AG04450 (cell line): ENCODE measurements around the gene SEPTIN2. TPM values are rescaled to one million over a fixed set of nuclear protein-coding genes. Genes with fewer than 3 reads are reported as not detected.
"Not testable (repeated sequence)": the region's sequence is repeated elsewhere in the genome, so short reads cannot be mapped to it uniquely, and the experiment has no call there.

ENCODE experiments used
- CTCF ChIA-PET: fragments of 300-600, 350-600 bp; formaldehyde crosslinking; extraction: SDS; loops from one replicate; lab custom pipeline; 2022; ENCODE audit warnings: antibody characterized with exemption, inconsistent platforms; lab: Charles Lee
- POLR2A ChIA-PET: fragments of 350-600 bp; formaldehyde crosslinking; extraction: SDS; loops from one replicate; lab custom pipeline; 2021; ENCODE audit warnings: antibody characterized with exemption, inconsistent platforms; lab: Yijun Ruan, JAX
- DNase-seq: peaks from one replicate; pipeline ENCODE4 v3.0.0-alpha.2; 2011; ENCODE audit warnings: low read depth, low spot score
- H3K27ac ChIP-seq: one replicate; pipeline ENCODE4 v1.5.1; 2012; ENCODE audit warnings: low read depth, low read length, control low read depth
- H3K27me3 ChIP-seq: one replicate; pipeline ENCODE4 v1.6.0; 2012; ENCODE audit warnings: low read length; ENCODE audit not compliant: control insufficient read depth, insufficient read depth
- H3K4me3 ChIP-seq: 2 replicates; pipeline ENCODE4 v1.5.1; 2011; ENCODE audit warnings: mild to moderate bottlenecking, low read depth, low read length, control low read depth
- H3K9me3 ChIP-seq: 2 replicates; pipeline ENCODE4 v1.5.1; 2012; ENCODE audit warnings: low read length; ENCODE audit not compliant: control insufficient read depth, insufficient read depth
- CTCF ChIP-seq: IDR thresholded peaks from 2 replicates; pipeline ENCODE4 v1.5.1; 2011; ENCODE audit warnings: low read depth, low read length, control low read depth, inconsistent platforms
- polyA plus RNA-seq: library from polyadenylated mRNA; depleted of rRNA; stranded (reverse); fragments of >200 nt; gene quantifications from 2 replicates; pipeline ENCODE4 v1.2.3, GENCODE V29; 2011

The SEPTIN2 gene
- polyA plus RNA-seq, 1 experiment: 1,080 TPM

- peaks cover 4% of the 10 kb centered on the region; the same call in 1 of the 2 replicates for H3K9me3 ChIP-seq
- H3K4me3 ChIP-seq: peak overlapping the region; percentile 96
- ChIA-PET POLR2A (interaction anchor here (0.6 to 1.0 kb wide), 2 partner anchors 28 to 39 kb away, joined by 3 to 4 read pairs; partner anchors contain the start of gene FARP2), CTCF (no interaction called here)
- H3K27me3 ChIP-seq: no peaks in the 10 kb centered on the region
- DNase-seq: no peak
- peak overlapping the region; percentile 88 for H3K27ac ChIP-seq
- no peak for TF ChIP-seq CTCF
These were observed 1.1 kb downstream of the SEPTIN2 start for GRCh38 chr2:241316825-241317224.

- H3K9me3 ChIP-seq: peaks cover 4% of the 10 kb centered on the region; the same call in 1 of the 2 replicates
- no peaks in the 10 kb centered on the region for H3K27me3 ChIP-seq
- ChIA-PET CTCF (no interaction called here), POLR2A (no interaction called here)
- no peak overlapping the region for H3K27ac ChIP-seq
- H3K4me3 ChIP-seq: peak overlapping the region; percentile 96
- no peak for DNase-seq
- TF ChIP-seq CTCF: no peak
These were observed 1.7 kb downstream of the SEPTIN2 start for GRCh38 chr2:241317391-241317790.

DNA sequence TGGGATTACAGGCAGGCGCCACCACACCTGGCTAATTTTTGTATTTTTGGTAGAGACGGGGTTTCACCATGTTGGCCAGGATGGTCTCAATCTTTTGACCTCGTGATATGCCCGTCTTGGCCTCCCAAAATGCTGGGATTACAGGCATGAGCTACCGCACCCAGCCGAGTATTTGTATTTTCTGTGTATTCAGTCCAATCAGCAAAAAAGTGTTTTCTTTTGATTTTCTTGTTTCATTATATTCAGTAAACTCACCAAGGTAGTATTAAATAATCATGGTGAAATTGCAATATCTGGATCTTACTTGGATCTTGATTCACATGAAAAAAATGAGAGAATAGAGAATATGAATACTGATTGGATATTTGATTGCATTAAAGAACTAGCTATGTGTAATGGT, 3.1 kb downstream of the SEPTIN2 start:
- H3K4me3 ChIP-seq, POLR2A ChIA-PET, CTCF ChIA-PET: not testable (repeated sequence)

GRCh38 chr2:241320394-241320793, 4.7 kb downstream of the SEPTIN2 start:
- Histone ChIP-seq H3K27me3 (no peaks in the 10 kb centered on the region), H3K9me3 (peaks cover 4% of the 10 kb centered on the region; the same call in 1 of the 2 replicates), H3K27ac (no peak overlapping the region), H3K4me3 (no peak overlapping the region)
- POLR2A ChIA-PET: no interaction called here
- no peak for TF ChIP-seq CTCF
- CTCF ChIA-PET: interaction anchor here (0.5 kb wide), 1 partner anchor 99 kb away, joined by 3 read pairs; no protein-coding TSS in a partner anchor
- DNase-seq: no peak

More for the DNA sequence above, 3.1 kb downstream of the SEPTIN2 start:
- not testable (repeated sequence) for H3K9me3 ChIP-seq, H3K27ac ChIP-seq, DNase-seq, H3K27me3 ChIP-seq

- Histone ChIP-seq H3K4me3 (no peak overlapping the region), H3K9me3 (peaks cover 3% of the 10 kb centered on the region; the same call in 1 of the 2 replicates), H3K27me3 (no peaks in the 10 kb centered on the region), H3K27ac (no peak overlapping the region)
- POLR2A ChIA-PET: no interaction called here
- no peak for TF ChIP-seq CTCF
- CTCF ChIA-PET: no interaction called here
- no peak for DNase-seq
These were observed 5.3 kb downstream of the SEPTIN2 start for GRCh38 chr2:241321033-241321432.
